Activated CD8-positive, alpha-beta T cell treated with anti-CD3 and anti-CD28 coated beads for 36 hours (primary cell): ENCODE data around the gene NKAIN2. TPM values are rescaled to one million over a fixed set of nuclear protein-coding genes. Genes with fewer than 3 reads are reported as not detected.
"Not testable (repeated sequence)": the region's sequence is repeated elsewhere in the genome, so short reads cannot be mapped to it uniquely, and the experiment has no call there.

ENCODE experiments used
- ATAC-seq: fragments of 200-7000 bp; cut with Tn5 transposase; one replicate; pipeline ENCODE4 v1.10.0; 2021; ENCODE audit warnings: mild to moderate bottlenecking, moderate library complexity
- CTCF ChIA-PET: fragments of 350-600 bp; sonication (Branson Sonifier 250); formaldehyde crosslinking; loops from one replicate; lab custom pipeline; 2021; ENCODE audit warnings: antibody characterized with exemption; lab: Charles Lee
- POLR2A ChIA-PET: fragments of 350-600 bp; sonication (Branson Sonifier 250); formaldehyde crosslinking; loops from one replicate; lab custom pipeline; 2021; ENCODE audit warnings: antibody characterized with exemption; lab: Charles Lee
- DNase-seq: peaks from one replicate; pipeline ENCODE4 v3.0.0-alpha.2; 2020
- H3K27ac Mint-ChIP-seq: one replicate; pipeline ENCODE4 v1.8.0; 2021; ENCODE audit warnings: mild to moderate bottlenecking, mixed read lengths
- H3K27me3 Mint-ChIP-seq: one replicate; pipeline ENCODE4 v1.8.0; 2021; ENCODE audit warnings: mixed read lengths
- H3K36me3 Mint-ChIP-seq: one replicate; pipeline ENCODE4 v1.8.0; 2021; ENCODE audit warnings: low read depth, mixed read lengths
- H3K4me1 Mint-ChIP-seq: one replicate; pipeline ENCODE4 v1.8.0; 2021; ENCODE audit warnings: low read depth, mixed read lengths
- H3K4me3 Mint-ChIP-seq: one replicate; pipeline ENCODE4 v1.8.0; 2021; ENCODE audit warnings: mild to moderate bottlenecking, moderate library complexity, mixed read lengths
- H3K9me3 Mint-ChIP-seq: one replicate; pipeline ENCODE4 v1.8.0; 2021; ENCODE audit warnings: mixed read lengths
- intact Hi-C: fragments of 100-400 bp; cut with micrococcal nuclease; formaldehyde crosslinking; loops from one replicate; pipeline ENCODE4 v1.10.0; 2022
- total RNA-seq, 2 experiments: library from RNA; stranded (reverse); gene quantifications; one replicate each; pipeline ENCODE4 v1.2.3, GENCODE V29; 2021
- TF ChIP-seq, protein P1 (sequence below): fragments of 200-600 bp; IDR thresholded peaks from one replicate; pipeline ENCODE4 v1.8.0; 2022; ENCODE audit warnings: antibody characterized with exemption, mild to moderate bottlenecking

NKAIN2 gene
- total RNA-seq, 2 experiments from 2014 or later, result not detected

DNA sequence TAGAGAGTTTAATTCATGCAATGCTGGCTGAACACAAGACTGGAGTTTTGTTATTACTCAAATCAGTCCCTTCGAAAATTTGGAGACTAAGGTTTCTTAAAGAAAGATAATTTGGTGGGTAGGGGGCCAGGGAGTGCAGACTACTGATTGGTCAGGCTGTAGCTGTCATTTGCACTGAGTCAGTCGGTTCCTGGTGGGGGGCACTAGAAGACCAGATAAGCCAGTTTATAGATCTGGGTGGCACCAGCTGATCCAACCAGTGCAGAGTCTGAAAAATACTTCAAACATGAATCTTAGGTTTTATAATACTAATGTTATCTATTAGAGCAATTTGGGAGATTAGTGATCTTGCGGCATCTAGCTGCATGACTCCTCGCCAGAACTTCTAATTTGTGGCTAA, 530.7 kb downstream of the NKAIN2 start:
- no peaks in the 10 kb centered on the region for H3K36me3 Mint-ChIP-seq
- ATAC-seq, result no peak

DNA sequence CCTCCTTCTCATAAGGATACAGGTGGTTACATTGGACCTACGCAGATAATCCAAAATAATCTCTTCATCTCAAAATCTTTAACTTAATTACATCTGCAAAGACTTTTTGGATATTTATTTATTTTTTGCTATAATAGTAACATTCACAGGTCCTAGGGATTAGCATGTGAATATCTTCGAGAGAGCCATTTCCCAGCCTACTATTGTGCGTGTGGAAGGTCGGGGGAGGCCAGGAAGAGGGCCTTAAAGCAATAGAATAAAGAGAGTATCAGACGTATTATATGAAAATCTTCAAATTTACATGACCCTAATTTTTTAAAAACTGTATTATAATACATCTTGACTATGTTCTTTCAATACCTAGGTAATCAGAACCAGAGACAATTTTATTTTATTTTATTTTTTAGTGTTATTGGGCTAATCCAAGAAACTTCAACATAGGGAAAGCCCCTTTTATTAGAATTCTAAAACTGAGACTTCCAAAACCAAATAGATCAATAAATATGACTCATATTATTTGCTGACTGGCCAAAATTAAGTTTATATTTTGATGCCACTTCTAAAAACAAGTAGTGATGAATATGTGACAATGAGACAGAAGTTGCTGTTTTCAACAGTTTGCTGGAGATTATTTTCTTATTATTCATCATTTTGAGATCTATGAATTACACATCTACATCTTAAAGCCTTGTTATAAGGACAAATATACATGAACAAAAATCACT, 536.1 kb downstream of the NKAIN2 start:
- Mint-ChIP-seq H3K36me3 (no peaks in the 10 kb centered on the region), H3K4me1 (no peaks in the 10 kb centered on the region), H3K4me3 (no peak overlapping the region), H3K9me3 (no peaks in the 10 kb centered on the region), H3K27me3 (no peaks in the 10 kb centered on the region), H3K27ac (no peak overlapping the region)
- TF ChIP-seq, protein P1, sequence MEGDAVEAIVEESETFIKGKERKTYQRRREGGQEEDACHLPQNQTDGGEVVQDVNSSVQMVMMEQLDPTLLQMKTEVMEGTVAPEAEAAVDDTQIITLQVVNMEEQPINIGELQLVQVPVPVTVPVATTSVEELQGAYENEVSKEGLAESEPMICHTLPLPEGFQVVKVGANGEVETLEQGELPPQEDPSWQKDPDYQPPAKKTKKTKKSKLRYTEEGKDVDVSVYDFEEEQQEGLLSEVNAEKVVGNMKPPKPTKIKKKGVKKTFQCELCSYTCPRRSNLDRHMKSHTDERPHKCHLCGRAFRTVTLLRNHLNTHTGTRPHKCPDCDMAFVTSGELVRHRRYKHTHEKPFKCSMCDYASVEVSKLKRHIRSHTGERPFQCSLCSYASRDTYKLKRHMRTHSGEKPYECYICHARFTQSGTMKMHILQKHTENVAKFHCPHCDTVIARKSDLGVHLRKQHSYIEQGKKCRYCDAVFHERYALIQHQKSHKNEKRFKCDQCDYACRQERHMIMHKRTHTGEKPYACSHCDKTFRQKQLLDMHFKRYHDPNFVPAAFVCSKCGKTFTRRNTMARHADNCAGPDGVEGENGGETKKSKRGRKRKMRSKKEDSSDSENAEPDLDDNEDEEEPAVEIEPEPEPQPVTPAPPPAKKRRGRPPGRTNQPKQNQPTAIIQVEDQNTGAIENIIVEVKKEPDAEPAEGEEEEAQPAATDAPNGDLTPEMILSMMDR, result no peak
- intact Hi-C loops, result no loop called here
- ChIA-PET POLR2A (interaction anchor here (0.7 kb wide), 1 partner anchor 240 kb away, joined by 3 read pairs; no protein-coding TSS in a partner anchor), CTCF (no interaction called here)
- no peak for DNase-seq
- ATAC-seq, result no peak

More for the DNA sequence above, 530.7 kb downstream of the NKAIN2 start:
- Mint-ChIP-seq H3K9me3 (peaks cover 3% of the 10 kb centered on the region), H3K4me1 (no peaks in the 10 kb centered on the region), H3K4me3 (no peak overlapping the region), H3K27ac (no peak overlapping the region), H3K27me3 (no peaks in the 10 kb centered on the region)
- intact Hi-C loops, result no loop called here
- TF ChIP-seq, protein P1, result no peak
- no peak for DNase-seq
- CTCF ChIA-PET, result no interaction called here
- POLR2A ChIA-PET, result no interaction called here

DNA sequence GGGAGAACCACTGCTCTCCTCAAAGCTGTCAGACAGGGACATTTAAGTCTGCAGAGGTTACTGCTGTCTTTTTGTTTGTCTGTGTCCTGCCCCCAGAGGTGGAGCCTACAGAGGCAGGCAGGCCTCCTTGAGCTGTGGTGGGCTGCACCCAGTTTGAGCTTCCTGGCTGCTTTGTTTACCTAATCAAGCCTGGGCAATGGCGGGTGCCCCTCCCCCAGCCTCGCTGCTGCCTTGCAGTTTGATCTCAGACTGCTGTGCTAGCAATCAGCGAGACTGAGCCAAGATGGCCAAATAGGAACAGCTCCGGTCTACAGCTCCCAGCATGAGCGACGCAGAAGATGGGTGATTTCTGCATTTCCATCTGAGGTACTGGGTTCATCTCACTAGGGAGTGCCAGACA, 544.7 kb downstream of the NKAIN2 start:
- DNase-seq, CTCF ChIA-PET, H3K4me3 Mint-ChIP-seq, H3K4me1 Mint-ChIP-seq, intact Hi-C loops, POLR2A ChIA-PET, H3K27ac Mint-ChIP-seq, H3K36me3 Mint-ChIP-seq, ATAC-seq, H3K9me3 Mint-ChIP-seq, H3K27me3 Mint-ChIP-seq: not testable (repeated sequence)

DNA sequence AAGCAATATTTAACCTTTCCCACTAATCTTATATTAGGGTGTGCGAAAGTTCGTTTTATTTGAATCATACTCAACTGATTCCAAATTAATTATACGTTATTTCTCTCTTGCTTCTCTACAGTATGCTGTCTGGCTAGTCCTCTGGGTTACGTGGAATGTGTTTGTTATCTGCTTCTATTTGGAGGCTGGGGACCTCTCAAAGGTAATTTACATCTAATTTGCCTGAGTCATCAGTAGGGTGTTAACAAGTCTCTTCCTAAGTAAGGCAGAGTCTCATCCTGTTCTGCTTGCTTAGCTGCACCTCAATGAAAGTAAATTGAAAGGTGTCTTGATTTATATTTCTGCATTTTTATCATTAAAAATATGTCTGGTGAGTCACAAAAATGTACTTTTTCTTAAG, 551.5 kb downstream of the NKAIN2 start:
- Mint-ChIP-seq H3K36me3 (no peaks in the 10 kb centered on the region), H3K4me1 (no peaks in the 10 kb centered on the region), H3K4me3 (no peak overlapping the region), H3K27ac (no peak overlapping the region), H3K9me3 (peaks cover 10% of the 10 kb centered on the region), H3K27me3 (no peaks in the 10 kb centered on the region)
- POLR2A ChIA-PET, result no interaction called here
- ATAC-seq (no peak), DNase-seq (no peak)
- intact Hi-C loops, result no loop called here
- TF ChIP-seq, protein P1, result no peak
- CTCF ChIA-PET, result no interaction called here

DNA sequence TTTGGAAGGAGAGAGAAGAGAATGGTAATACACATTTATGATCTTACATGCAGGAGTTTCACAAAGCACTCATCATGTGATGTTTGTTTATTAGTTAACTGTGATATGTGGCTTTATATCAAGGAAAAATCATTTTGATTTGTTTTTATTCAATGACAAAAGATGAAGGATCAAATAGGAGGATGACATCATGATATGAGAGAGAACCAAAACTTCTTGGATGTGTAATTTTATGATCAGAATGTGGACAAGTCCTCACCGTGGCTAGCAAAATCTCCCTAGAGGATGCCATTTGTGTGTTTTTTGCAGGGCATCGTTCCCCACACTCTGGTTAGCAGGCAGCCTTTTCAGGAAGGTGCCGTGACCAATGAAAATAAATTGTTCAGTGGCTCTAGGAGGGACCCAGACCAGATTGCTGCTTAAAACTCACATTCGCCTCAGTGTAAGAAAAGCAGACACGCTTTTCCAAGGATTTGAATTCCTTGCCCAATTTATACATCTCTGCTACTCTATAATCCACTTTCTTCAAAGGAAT, 552.7 kb downstream of the NKAIN2 start:
- DNase-seq, result no peak
- no peak overlapping the region for H3K27ac Mint-ChIP-seq
- CTCF ChIA-PET, result no interaction called here

More for the DNA sequence above, 552.7 kb downstream of the NKAIN2 start:
- intact Hi-C loops, result no loop called here
- POLR2A ChIA-PET, result interaction anchor here (0.8 kb wide), 1 partner anchor 15 kb away, joined by 3 read pairs; no protein-coding TSS in a partner anchor
- TF ChIP-seq, protein P1, result no peak
- Mint-ChIP-seq H3K4me3 (no peak overlapping the region), H3K4me1 (no peaks in the 10 kb centered on the region), H3K36me3 (no peaks in the 10 kb centered on the region), H3K9me3 (peaks cover 10% of the 10 kb centered on the region), H3K27me3 (no peaks in the 10 kb centered on the region)
- ATAC-seq, result no peak
